IMR-90 (cell line): ENCODE results near the gene MBIP.

Experiments
- BHLHE40 ChIP-seq: fragments of 150-350 bp; IDR thresholded peaks from 2 replicates; pipeline ENCODE4 v1.6.1; 2016; ENCODE audit warnings: mild to moderate bottlenecking, low read depth, low read length
- CEBPB ChIP-seq: IDR thresholded peaks from 2 replicates; pipeline ENCODE4 v1.6.1; 2012; ENCODE audit warnings: low read depth, low read length, improper control_type of control experiment
- CHD1 ChIP-seq: IDR thresholded peaks from 2 replicates; pipeline ENCODE4 v1.6.1; 2012; ENCODE audit warnings: low read depth, low read length, improper control_type of control experiment
- FOS ChIP-seq: fragments of 150-350 bp; IDR thresholded peaks from 2 replicates; pipeline ENCODE4 v1.6.1; 2016; ENCODE audit warnings: low read depth, low read length
- MAZ ChIP-seq: IDR thresholded peaks from 2 replicates; pipeline ENCODE4 v1.6.1; 2012; ENCODE audit warnings: low read depth, mild to moderate bottlenecking, low read length, improper control_type of control experiment, moderate library complexity, borderline replicate concordance
- POLR2A ChIP-seq: IDR thresholded peaks from 2 replicates; pipeline ENCODE4 v1.6.1; 2012; ENCODE audit warnings: mild to moderate bottlenecking, low read depth, low read length
- RAD21 ChIP-seq: IDR thresholded peaks from 2 replicates; pipeline ENCODE4 v1.6.1; 2012; ENCODE audit warnings: low read length, improper control_type of control experiment
- RCOR1 ChIP-seq: IDR thresholded peaks from 2 replicates; pipeline ENCODE4 v1.6.1; 2012; ENCODE audit warnings: mild to moderate bottlenecking, low read length, improper control_type of control experiment; ENCODE audit not compliant: insufficient replicate concordance
- SMC3 ChIP-seq: fragments of 150-350 bp; IDR thresholded peaks from 2 replicates; pipeline ENCODE4 v1.6.1; 2016; ENCODE audit warnings: low read depth, mild to moderate bottlenecking, antibody characterized with exemption, low read length, moderate library complexity
- TF ChIP-seq, protein P1 (sequence below): conservative IDR thresholded peaks from 2 replicates; pipeline ENCODE4 v1.5.1; 2012; ENCODE audit warnings: mild to moderate bottlenecking, low read depth, low read length, improper control_type of control experiment
- TF ChIP-seq, protein P2 (sequence below): fragments of 150-350 bp; IDR thresholded peaks from 2 replicates; pipeline ENCODE4 v1.6.1; 2017; ENCODE audit warnings: mild to moderate bottlenecking, antibody characterized with exemption, low read length, low read depth

GRCh38 chr14:36324897-36325296 is 4.5 kb upstream of the MBIP start:
- TF ChIP-seq RAD21 (no peak), POLR2A (no peak), MAZ (no peak), BHLHE40 (no peak), RCOR1 (no peak), CHD1 (no peak), CEBPB (no peak), SMC3 (no peak), FOS (no peak)
- TF ChIP-seq, protein P1, sequence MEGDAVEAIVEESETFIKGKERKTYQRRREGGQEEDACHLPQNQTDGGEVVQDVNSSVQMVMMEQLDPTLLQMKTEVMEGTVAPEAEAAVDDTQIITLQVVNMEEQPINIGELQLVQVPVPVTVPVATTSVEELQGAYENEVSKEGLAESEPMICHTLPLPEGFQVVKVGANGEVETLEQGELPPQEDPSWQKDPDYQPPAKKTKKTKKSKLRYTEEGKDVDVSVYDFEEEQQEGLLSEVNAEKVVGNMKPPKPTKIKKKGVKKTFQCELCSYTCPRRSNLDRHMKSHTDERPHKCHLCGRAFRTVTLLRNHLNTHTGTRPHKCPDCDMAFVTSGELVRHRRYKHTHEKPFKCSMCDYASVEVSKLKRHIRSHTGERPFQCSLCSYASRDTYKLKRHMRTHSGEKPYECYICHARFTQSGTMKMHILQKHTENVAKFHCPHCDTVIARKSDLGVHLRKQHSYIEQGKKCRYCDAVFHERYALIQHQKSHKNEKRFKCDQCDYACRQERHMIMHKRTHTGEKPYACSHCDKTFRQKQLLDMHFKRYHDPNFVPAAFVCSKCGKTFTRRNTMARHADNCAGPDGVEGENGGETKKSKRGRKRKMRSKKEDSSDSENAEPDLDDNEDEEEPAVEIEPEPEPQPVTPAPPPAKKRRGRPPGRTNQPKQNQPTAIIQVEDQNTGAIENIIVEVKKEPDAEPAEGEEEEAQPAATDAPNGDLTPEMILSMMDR, result no peak
- TF ChIP-seq, protein P2, sequence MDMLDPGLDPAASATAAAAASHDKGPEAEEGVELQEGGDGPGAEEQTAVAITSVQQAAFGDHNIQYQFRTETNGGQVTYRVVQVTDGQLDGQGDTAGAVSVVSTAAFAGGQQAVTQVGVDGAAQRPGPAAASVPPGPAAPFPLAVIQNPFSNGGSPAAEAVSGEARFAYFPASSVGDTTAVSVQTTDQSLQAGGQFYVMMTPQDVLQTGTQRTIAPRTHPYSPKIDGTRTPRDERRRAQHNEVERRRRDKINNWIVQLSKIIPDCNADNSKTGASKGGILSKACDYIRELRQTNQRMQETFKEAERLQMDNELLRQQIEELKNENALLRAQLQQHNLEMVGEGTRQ, result no peak
